ENCODE measurements around the gene PROKR1. TPM values are rescaled to one million over a fixed set of nuclear protein-coding genes. Genes with fewer than 3 reads are reported as not detected.

Gene PROKR1
- not detected in 2 replicates for polyA plus RNA-seq (2011; rRNA removed)
- polyA plus RNA-seq (2012; cell fraction: cytosol; rRNA removed): not detected in 2 replicates
- 0.01 TPM in 1 of 2 replicates, not detected in the other for polyA plus RNA-seq (2012; cell fraction: nucleus; rRNA removed)
- not detected in 3 replicates for polyA plus RNA-seq (2017; fragmentation: RNase III; extraction: RNeasy Plus Mini Kit Qiagen cat#74134 plus additional on column Dnase treatment)
- not detected in 2 replicates for polyA minus RNA-seq (2011; rRNA and poly(A)+ RNA removed)

DNA sequence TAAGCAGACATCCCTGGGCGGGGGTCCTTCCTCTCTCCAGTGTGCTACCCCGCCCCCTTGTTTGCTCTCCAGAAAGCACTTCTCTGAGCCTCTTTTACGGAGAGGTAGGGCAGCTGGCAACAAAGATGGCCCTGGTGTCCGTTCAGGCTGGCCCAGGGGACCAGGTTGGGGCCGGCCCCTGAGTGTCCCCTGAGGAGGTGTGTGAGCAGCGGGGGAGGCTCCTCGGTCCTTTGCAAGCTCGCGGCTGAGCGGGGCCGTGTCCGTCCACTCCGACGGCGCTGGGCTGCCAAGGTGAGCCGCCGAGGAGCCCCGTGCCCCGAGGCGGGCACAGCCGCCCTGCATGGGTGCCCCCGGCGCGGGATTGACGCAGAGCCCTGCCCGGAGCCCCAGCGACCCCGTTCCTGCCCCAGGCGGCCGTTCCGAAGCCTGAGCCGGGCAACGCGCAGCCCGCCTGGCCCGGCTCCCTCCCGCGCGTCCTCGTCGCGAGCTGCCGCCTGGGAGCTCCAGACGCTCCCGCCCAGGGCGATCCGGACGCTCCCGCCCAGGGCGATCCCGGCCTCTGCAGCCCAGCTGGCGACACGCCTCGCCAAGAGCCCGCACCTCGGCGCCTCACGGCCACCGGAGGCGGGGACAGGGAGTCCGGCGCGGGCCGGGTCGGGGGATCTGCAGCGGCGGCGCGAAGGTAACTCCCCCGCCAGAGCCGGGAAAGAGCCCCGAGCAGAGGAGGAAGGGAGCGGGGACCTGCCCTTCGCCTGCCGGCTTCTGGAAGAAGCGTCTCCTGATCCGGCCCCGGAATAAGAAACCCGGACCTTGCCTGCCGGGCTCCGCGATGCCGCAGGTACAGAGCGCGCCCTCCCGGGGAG lies at the start of gene PROKR1:
Gene PROKR1 (plus strand): TSS at position 569 of the 863 bp plus-strand sequence. CDS start 2,243 bp downstream, outside the sequence.
- H3K4me1 ChIP-seq: peaks cover 9% of the 10 kb centered on the region; the same call in 1 of the 3 replicates
- WGBS (ENCODE audit: missing lambda C conversion rate): 12% methylated on average over 30 of the region's 86 CpGs
- FAIRE-seq (no peak), DNase-seq (ENCODE audit: low read depth in 1 of 2, low spot score in 1 of 2) (peak; percentile 7 to 22), ATAC-seq (peak; percentile 74 to 85)
- H3K27ac ChIP-seq: peak within 1 kb of the TSS; percentile 11 to 66; a peak in 4 of 6 replicates
- no peak for TF ChIP-seq ZFP36 (IDR thresholded peaks at IDR 0.05; ENCODE audit: borderline replicate concordance, partially characterized antibody)
- TF ChIP-seq, protein P1, sequence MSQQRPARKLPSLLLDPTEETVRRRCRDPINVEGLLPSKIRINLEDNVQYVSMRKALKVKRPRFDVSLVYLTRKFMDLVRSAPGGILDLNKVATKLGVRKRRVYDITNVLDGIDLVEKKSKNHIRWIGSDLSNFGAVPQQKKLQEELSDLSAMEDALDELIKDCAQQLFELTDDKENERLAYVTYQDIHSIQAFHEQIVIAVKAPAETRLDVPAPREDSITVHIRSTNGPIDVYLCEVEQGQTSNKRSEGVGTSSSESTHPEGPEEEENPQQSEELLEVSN (IDR thresholded peaks at IDR 0.05; ENCODE audit: borderline replicate concordance, low read depth): peak; percentile 60
- ChIA-PET CTCF (interaction anchor here (1.8 to 4.6 kb wide), 2 partner anchors 14 to 155 kb away, joined by 5 to 15 read pairs; no protein-coding TSS in a partner anchor), POLR2A (no interaction called here)
- peak within 1 kb of the TSS; percentile 100 for H3K4me2 ChIP-seq
- peak within 1 kb of the TSS; percentile 57 for H3K4me3 ChIP-seq
- peaks cover 19% of the 10 kb centered on the region; the same call in 2 of the 3 replicates for H3K9me3 ChIP-seq

DNA sequence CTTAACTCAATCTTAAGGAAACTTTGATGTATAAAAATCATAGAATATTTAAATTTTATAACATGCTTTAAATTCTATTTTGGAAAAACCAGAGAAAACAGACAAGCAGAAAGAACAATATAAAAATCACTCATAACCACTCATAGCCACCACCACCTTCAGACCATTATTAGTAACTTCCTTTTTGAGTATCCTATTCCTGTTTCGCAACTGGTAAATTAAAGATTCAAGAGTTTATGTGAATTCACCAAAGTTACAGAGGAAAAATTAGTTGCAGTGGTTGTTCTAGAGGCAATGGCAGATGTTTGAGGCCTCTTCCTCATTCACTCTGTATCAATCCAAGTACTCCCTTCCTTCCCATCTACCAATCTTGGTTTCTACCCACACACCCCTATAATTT lies 49.3 kb upstream of the PROKR1 start:
- no peak overlapping the region for H3K4me3 ChIP-seq
- H3K27ac ChIP-seq: no peak overlapping the region
- ChIA-PET POLR2A (no interaction called here), CTCF (interaction anchor here (1.4 to 2.2 kb wide), 6 partner anchors 13 to 131 kb away, joined by 3 to 14 read pairs (median 8); no protein-coding TSS in a partner anchor)
- DNase-seq (ENCODE audit: low read depth in 1 of 2, low spot score in 1 of 2) (no peak), FAIRE-seq (no peak), ATAC-seq (no peak)
- H3K4me2 ChIP-seq: no peak overlapping the region
- peaks cover 8% of the 10 kb centered on the region; the same call in 2 of the 3 replicates for H3K4me1 ChIP-seq
- H3K9me3 ChIP-seq: no peaks in the 10 kb centered on the region
- TF ChIP-seq, protein P2, sequence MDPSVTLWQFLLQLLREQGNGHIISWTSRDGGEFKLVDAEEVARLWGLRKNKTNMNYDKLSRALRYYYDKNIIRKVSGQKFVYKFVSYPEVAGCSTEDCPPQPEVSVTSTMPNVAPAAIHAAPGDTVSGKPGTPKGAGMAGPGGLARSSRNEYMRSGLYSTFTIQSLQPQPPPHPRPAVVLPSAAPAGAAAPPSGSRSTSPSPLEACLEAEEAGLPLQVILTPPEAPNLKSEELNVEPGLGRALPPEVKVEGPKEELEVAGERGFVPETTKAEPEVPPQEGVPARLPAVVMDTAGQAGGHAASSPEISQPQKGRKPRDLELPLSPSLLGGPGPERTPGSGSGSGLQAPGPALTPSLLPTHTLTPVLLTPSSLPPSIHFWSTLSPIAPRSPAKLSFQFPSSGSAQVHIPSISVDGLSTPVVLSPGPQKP (IDR thresholded peaks at IDR 0.05; ENCODE audit: low read depth, low read length): no peak
- 0 out of 4 replicates have a peak, but pooled peaks of 1 of the 2 experiments have one; percentile 8 for TF ChIP-seq CEBPB (IDR thresholded peaks at IDR 0.05)
- TF ChIP-seq, protein P3, sequence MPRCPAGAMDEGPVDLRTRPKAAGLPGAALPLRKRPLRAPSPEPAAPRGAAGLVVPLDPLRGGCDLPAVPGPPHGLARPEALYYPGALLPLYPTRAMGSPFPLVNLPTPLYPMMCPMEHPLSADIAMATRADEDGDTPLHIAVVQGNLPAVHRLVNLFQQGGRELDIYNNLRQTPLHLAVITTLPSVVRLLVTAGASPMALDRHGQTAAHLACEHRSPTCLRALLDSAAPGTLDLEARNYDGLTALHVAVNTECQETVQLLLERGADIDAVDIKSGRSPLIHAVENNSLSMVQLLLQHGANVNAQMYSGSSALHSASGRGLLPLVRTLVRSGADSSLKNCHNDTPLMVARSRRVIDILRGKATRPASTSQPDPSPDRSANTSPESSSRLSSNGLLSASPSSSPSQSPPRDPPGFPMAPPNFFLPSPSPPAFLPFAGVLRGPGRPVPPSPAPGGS (IDR thresholded peaks at IDR 0.05): no peak
- 94% methylated on average over 1 of the region's 1 CpG for WGBS (ENCODE audit: missing lambda C conversion rate)

DNA sequence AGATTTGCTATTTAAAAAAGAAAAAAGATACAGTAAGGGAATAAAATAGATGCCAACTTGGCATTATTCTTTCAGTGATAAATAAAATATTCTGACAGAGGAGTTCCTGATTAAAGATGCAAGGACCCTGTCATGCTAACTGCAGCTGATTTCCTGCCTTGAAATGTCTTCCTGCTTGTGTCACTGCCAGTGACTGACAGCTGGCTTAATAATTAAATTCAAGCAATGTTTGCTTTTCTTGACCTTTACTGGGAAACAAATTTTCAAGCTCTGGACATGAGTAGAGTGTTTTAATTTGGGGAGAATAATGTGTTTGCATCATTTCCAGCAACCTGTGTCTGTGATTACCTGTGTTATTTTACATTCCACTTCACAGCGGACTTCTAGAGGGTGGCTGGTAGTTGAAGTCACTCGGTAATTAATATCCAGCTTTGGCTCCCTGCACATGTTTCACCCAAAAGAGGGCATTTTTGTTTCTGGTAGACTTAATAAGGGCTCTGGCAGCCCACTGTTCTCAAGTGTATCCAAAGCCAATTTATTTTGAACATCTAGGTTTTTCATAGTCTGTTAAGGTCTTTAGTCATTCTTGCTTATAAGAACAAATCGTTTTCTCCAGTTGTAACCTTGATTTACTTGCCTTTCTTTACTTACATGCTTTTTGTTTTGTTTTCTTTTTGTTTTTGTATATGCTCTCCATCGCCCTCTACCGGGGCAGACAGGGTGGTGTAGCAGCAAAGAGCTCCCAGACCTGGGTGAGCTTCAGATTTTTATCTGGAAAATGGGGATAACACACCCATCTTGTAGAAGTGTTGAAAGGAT lies 48.5 kb upstream of the PROKR1 start:
- ATAC-seq (peak; percentile 70 to 89; a peak in 4 of 6 replicates), FAIRE-seq (no peak), DNase-seq (ENCODE audit: low read depth in 1 of 2, low spot score in 1 of 2) (peak; percentile 19 to 59)
- ChIA-PET POLR2A (no interaction called here), CTCF (interaction anchor here (0.6 to 2.7 kb wide), 33 partner anchors 7 to 282 kb away, joined by 3 to 14 read pairs (median 4); no protein-coding TSS in a partner anchor)
- Histone ChIP-seq H3K9me3 (no peaks in the 10 kb centered on the region), H3K27ac (no peak overlapping the region), H3K4me1 (peaks cover 8% of the 10 kb centered on the region; the same call in 2 of the 3 replicates), H3K4me3 (no peak overlapping the region), H3K4me2 (peak overlapping the region; percentile 49)
- WGBS (ENCODE audit: missing lambda C conversion rate): 13% methylated on average over 5 of the region's 5 CpGs
- TF ChIP-seq CBX2 (IDR thresholded peaks at IDR 0.05; ENCODE audit: borderline replicate concordance, low read depth): no peak
- no peak for TF ChIP-seq TFCP2L1 (CRISPR knock-in tag; IDR thresholded peaks at IDR 0.05)
- TF ChIP-seq, protein P4, sequence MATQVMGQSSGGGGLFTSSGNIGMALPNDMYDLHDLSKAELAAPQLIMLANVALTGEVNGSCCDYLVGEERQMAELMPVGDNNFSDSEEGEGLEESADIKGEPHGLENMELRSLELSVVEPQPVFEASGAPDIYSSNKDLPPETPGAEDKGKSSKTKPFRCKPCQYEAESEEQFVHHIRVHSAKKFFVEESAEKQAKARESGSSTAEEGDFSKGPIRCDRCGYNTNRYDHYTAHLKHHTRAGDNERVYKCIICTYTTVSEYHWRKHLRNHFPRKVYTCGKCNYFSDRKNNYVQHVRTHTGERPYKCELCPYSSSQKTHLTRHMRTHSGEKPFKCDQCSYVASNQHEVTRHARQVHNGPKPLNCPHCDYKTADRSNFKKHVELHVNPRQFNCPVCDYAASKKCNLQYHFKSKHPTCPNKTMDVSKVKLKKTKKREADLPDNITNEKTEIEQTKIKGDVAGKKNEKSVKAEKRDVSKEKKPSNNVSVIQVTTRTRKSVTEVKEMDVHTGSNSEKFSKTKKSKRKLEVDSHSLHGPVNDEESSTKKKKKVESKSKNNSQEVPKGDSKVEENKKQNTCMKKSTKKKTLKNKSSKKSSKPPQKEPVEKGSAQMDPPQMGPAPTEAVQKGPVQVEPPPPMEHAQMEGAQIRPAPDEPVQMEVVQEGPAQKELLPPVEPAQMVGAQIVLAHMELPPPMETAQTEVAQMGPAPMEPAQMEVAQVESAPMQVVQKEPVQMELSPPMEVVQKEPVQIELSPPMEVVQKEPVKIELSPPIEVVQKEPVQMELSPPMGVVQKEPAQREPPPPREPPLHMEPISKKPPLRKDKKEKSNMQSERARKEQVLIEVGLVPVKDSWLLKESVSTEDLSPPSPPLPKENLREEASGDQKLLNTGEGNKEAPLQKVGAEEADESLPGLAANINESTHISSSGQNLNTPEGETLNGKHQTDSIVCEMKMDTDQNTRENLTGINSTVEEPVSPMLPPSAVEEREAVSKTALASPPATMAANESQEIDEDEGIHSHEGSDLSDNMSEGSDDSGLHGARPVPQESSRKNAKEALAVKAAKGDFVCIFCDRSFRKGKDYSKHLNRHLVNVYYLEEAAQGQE (IDR thresholded peaks at IDR 0.05): no peak
- TF ChIP-seq ZNF302 (CRISPR knock-in tag; IDR thresholded peaks at IDR 0.05): no peak
- TF ChIP-seq CHD4 (IDR thresholded peaks at IDR 0.05; ENCODE audit: borderline replicate concordance): no peak
- no peak for TF ChIP-seq HOXB13 (CRISPR knock-in tag; IDR thresholded peaks at IDR 0.05; ENCODE audit: low read depth)
- TF ChIP-seq, protein P3 (IDR thresholded peaks at IDR 0.05): no peak
- TF ChIP-seq MYC (IDR thresholded peaks at IDR 0.05; ENCODE audit: borderline replicate concordance, low read length): no peak
- no peak for TF ChIP-seq NPAS2 (CRISPR knock-in tag; IDR thresholded peaks at IDR 0.05; ENCODE audit: borderline replicate concordance)
- TF ChIP-seq RFX5 (IDR thresholded peaks at IDR 0.05): no peak
- TF ChIP-seq, protein P1 (IDR thresholded peaks at IDR 0.05; ENCODE audit: borderline replicate concordance, low read depth): no peak
- no peak for TF ChIP-seq HOXA7 (CRISPR knock-in tag; IDR thresholded peaks at IDR 0.05)
- TF ChIP-seq SMC3 (IDR thresholded peaks at IDR 0.05): peak; percentile 69
- TF ChIP-seq EP300 (IDR thresholded peaks at IDR 0.05): no peak
